CD4-positive, alpha-beta T cell treated with Interleukin-15 for 4 hours (primary cell): ENCODE data around the gene CCSER1.

Source experiments
- DNase-seq: peaks from one replicate; pipeline ENCODE4 v3.0.0-alpha.2; 2020; ENCODE audit warnings: low spot score

The CCSER1 gene

GRCh38 chr4:90128961-90129495 lies 1.8 kb downstream of the CCSER1 start:
- DNase-seq: no peak

- DNase-seq: no peak
Measured at GRCh38 chr4:90130076-90130475, 2.9 kb downstream of the CCSER1 start.

- DNase-seq: no peak
Measured at GRCh38 chr4:90137555-90137954, 10.4 kb downstream of the CCSER1 start.

DNA sequence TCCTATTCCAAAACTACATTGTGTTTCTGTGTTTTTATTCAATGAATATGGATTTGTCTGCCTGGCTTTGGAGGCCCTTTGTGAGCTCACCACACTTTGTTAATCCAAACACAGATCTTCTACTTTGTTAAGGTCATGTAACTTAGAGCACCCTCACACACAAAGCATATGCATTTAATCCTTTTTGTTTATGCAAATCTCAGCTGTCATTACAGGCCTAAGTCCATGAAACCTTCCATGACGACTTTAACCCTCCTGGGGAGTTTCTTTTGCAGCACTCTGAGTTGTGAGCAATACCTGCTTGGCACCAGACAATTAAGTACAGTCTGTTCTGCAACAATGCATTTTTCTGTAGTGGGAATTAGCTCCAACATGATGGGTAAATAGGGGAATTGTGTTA lies 14.9 kb downstream of the CCSER1 start:
- DNase-seq: no peak

- DNase-seq: no peak
Measured at GRCh38 chr4:90145319-90145718, 18.1 kb downstream of the CCSER1 start.

DNA sequence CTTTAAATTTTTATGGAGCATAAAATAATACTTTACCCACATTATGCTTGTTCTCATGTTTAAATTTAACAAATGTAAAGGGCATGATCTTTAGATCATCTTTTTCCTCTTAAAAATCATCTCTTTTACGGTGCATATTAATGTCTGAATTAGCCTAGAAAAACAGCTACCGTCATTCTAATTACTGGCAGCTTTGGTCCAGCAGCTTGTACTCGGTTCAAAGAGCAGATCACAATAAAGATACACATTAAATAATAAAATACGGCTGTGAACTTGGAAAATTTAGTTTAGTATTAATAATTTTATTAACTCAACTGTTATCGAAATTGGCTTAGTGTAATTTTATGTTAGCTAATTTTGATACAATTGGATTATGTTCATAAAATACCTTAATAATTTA lies 19.1 kb downstream of the CCSER1 start:
- DNase-seq: no peak

DNA sequence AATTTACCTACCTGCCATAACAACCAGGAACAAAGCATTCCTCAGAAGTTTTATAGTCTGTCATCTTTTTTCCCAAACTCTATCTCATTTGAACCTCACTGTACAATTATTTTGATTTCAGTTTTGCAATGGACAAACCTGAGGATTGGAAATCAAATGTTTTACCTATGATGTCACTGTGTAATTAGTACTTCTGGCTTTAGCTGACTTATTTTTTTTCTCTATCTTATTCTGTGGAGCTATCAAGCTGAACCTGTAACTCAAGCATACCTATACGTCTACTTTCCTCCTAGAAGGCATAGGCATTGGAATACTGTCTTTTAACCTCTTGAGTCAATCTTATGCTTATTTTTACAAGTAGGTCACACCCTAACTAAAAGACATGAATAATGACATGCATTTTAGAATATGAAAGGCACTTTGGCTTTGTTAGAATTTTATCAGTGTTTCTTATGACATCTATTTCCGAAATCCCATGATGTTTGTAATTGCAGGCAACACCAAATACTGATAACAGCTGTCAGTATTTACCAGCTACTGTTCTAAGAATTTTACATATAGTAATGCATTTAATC lies 21.5 kb downstream of the CCSER1 start:
- DNase-seq: no peak

DNA sequence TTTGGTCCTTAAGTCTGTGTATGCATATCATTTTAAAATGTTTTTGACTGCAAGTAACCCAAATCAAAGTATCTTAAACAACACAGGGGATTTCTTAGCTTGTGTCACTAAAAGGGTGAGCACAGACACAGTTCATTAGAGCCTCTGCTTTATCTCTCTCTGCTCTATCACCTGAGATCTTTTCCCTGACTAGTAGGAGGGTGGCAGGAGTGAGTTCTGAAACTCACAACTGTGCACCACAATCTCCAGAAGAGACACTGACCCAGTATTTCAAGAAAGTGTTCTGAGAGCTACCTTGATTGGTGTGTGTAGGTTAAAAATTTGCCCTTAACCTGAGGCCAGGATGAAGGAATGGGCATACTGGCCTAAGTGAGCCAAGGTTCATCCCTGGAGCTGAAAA lies 24.8 kb downstream of the CCSER1 start:
- DNase-seq: no peak

- no peak for DNase-seq
Measured at GRCh38 chr4:90159193-90159592, 32.0 kb downstream of the CCSER1 start.

- DNase-seq: no peak
Measured at GRCh38 chr4:90160044-90160443, 32.9 kb downstream of the CCSER1 start.

DNA sequence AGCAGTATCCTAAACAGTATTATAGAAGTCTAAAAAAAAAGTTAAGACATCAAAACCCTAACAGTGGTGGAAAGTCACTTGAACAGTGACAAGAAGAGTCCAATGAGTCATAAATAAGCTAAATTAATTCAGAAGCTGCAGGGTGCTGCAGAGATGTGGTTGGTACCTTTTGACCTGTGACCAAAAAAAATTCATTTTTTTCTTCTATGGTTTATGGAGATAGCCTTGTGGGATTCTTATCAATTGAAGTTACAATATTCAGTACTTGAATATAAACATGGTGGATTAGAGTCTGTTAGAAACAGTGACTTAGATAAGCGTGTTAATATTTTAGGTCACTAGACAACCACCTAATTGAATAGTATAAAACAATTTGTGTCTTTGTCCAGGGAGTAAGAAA lies 35.4 kb downstream of the CCSER1 start:
- no peak for DNase-seq

DNA sequence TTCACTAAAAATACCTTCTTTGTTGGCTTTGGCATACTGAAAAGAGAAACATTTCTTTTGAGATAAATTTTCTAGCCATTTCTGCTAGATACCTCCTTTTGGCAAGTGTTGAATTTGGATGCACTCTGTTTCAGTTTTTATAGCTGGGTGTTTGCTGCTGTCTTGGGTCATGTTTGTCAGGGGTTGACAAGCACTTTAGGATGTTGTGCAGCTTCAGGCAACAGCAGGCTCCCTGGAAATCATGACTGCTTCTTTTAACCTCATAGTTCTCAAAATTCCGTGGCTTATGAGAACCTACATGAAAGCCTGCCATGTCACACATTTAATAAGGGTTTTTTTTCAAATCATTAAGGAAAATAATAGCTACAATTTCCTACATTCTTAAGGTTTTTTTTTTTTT lies 36.7 kb downstream of the CCSER1 start:
- DNase-seq: no peak

DNA sequence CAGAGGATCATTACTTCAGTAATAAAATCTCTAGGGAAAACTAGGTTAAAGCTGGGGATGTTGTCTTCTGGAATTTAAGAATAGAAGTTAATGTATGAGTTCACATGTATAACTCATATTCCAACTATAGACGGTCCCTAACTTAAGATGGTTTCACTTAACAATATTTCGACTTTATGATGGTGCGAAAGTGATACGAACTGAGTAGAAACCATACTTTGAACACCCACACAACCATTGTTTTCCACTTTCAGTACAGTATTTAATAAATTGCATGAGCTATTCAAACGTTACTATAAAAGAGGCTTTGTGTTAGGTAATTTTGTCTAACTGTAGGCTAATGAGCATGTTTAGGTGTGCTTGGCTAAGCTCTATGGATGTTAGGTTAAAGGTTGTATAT lies 38.7 kb downstream of the CCSER1 start:
- DNase-seq: no peak

GRCh38 chr4:90171491-90171890 lies 44.3 kb downstream of the CCSER1 start:
- DNase-seq: no peak

DNA sequence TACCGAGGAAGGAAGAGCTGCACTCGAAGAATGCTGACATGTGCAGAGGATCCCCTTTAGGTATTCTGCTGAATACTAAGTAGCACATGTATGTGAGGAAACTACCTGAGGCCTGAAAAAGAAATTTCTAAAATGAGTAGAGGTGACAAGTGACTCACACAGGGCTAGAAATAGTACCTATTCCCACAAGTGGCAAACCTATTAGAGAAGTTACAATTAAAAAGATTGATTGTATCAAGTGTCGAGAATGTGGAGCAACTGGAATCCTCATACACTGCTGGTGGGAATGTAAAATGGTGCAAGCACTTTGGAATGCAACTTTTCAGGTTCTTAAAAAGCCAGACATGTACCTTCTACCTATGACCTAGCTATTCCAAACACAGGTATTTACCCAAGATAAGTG lies 47.4 kb downstream of the CCSER1 start:
- no peak for DNase-seq

DNA sequence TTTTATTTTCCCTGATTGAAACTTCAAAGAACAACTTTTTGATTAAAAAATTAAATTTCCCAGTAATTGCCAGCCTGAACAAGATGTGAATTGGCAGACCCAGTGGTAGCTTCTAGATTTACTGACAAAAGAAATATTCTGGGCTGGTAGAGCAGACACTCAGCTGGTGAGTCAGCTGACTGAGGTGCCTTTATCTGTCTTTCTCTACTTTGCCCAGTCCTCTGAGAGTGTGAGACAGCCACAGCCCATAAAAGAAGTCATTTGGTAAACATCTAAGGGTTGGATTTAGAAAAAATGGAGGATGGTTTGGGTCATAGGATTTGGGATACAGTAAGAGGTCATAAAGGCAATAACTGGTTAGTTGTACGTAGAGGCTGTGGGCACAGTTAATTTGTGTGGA lies 54.5 kb downstream of the CCSER1 start:
- no peak for DNase-seq

- DNase-seq: no peak
Measured at GRCh38 chr4:90183254-90183653, 56.1 kb downstream of the CCSER1 start.

DNA sequence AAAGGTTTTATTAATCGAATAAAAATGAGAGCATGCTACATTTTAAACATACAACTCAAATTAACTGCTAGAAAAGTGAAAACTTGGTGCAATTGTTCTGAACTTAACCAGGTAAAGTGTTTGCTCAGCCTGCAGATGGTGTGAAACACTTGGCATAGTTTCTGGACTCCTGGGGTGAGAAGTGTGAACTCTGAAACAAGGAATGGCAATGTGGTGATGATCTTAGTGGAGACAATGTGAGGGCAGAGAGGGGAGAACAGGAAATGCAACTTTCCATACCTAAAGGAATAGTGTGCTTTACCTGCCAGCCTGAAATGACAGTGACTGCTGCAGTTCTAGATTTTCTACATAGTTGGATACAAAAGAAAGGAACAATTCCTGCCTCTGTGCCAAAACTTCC lies 57.4 kb downstream of the CCSER1 start:
- no peak for DNase-seq

GRCh38 chr4:90185416-90185815 lies 58.2 kb downstream of the CCSER1 start:
- no peak for DNase-seq

DNA sequence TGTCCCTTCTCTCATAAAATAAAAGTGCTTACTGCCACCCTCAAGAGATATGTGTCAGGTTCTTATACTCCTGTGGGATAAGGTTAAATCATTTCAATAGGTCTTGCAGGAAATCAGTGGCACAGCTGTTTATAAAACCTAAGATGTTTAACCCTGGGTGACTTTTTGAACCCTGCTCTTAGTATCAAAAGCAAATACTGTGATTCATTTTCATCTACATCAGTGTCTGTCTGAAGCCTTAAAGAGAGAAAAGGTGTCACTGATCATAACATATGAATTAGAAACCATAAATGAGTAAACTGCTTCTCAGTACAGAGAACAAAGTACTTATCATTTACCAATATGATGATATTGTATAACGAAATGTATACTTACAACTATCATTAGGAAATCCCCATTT lies 59.0 kb downstream of the CCSER1 start:
- no peak for DNase-seq

DNA sequence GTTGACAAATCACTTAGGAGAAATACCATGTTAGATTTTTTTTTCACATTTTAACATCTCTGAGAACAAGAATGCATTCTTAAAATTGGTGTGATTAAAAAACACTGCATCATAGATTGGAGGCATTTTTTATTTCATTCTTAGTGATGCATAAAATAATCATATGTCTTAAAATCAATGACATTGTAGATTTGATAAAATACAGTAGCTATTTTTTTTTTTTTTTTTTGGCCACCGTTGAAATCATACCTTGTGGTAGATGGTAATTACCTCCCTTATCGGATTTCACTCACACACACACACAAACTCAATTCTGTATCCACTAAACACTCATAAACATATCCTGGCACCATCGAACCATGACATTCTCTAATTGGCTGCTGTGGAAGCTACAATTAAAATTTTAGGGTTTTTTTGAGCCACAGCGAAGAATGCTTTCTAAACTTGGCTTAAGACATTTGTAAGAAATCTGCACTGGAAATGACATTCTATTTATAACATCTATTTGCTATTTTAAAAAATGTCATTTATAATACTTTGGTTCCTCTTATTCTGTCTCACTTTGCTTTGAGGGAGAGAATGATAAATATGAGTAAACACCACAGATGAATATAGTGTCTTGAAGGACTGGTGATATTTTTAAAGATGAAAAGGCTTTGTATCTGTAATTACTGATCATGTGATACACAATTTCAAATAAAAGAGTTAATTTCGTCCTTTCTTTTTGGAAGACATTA lies 60.1 kb downstream of the CCSER1 start:
- DNase-seq: no peak

DNA sequence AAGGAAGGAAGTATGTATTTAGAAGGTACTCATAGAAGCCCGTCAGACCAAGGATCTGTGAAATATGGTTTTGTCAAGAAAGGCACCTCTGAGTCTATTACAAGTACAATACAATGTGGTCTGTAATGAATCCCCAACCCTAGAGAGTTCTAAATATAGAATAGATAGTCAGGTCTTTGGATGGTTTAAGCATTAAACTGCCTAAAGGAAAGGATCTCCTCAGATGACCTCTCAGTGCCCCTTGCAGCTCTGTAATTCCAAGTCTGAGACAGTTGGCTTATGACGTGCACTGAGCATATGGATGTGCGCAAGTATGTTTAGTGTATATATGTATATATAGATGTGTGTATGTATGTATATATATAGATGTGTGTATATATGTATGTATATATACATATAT lies 62.0 kb downstream of the CCSER1 start:
- DNase-seq: no peak

DNA sequence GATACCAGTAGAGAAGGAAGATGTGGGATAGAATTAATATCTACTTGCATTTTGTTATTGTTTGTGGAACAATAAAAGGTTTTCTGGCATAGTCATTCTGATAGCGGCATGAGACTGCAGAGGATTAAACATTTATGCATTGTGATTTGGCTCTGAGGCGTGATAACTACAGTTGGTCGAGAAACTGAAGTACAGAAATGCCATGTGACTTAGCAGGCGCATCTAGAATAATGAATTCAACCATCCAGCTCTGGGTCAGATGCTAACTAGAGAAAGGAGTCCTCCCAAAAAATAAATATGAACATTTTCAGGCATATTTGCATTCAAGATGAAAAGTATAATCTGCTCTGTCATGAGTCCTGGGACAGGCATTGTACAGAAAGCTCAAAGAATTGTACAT lies 62.8 kb downstream of the CCSER1 start:
- DNase-seq: no peak

DNA sequence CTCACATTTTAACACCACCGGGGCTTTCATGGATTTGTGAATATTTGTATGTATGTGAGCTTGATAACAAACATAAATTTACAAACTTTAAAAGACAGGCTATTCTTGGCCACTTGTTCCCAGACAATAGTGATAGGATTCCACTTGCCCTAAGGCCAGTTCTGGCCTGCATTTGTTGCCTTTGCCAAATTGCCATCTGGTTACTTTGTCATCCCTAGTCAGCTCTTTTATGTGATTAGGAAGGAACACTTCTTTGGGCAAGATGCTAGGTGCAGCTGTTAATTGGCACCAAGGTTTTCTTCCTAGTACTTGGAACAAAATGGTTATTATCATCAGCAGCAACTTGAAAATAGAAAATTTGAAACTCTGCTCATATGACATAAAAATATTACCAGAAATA lies 63.3 kb downstream of the CCSER1 start:
- DNase-seq: no peak
